Regular cardiac myocyte (primary cell): ENCODE data around the gene METRN. TPM values are rescaled to one million over a fixed set of nuclear protein-coding genes. Genes with fewer than 3 reads are reported as not detected.

ENCODE experiments used
- total RNA-seq: library from RNA; depleted of rRNA; stranded (reverse); fragments of >200 nt; gene quantifications from 2 replicates; pipeline ENCODE4 v1.2.3, GENCODE V29; 2014

METRN gene
- total RNA-seq = 54.3 and 76.4 TPM in 2 replicates

DNA sequence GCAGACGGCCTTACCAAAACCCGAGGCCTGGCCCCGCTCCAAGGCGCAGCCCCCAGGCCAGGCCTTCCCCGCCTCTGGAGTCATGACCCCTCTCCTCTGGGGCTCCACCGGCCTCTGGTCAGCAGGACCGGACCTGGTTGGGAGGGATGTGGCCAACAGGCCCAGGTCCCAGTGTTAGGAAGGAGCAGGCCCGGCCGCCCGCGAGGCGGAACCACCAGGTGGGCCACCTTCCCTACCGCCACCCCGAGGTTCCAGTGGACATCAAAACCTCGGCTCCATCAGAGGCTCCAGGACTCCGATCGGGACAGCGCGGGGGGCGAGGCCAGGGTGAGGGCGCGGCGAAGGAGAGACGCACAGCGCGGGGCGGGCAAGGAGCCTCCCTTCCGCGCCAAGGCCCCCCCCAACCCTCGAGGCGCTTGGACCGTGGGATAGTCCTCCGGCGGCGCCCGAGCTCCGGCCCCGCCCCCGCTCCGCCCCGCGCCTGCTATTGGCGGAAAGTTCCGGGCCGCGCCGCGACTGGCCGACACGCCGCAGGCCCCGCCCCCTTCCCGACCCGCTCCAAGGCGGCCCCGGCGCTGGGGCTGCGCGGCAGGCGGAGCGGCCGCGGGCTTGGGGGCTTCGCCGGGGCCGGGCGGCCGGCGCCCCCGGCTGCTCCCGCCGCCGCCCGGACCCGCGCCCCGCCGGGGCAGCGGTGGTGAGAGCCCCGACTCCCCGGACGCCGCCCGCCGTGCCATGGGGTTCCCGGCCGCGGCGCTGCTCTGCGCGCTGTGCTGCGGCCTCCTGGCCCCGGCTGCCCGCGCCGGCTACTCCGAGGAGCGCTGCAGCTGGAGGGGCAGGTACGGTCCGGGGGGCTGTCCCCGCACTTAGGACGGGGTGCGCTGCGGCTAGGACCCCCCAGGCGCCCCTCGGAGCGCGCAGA lies at the start of gene METRN:
TSS of gene METRN (plus strand) at position 561 of the 919 bp plus-strand sequence. CDS start at position 733, 172 bp downstream.

DNA sequence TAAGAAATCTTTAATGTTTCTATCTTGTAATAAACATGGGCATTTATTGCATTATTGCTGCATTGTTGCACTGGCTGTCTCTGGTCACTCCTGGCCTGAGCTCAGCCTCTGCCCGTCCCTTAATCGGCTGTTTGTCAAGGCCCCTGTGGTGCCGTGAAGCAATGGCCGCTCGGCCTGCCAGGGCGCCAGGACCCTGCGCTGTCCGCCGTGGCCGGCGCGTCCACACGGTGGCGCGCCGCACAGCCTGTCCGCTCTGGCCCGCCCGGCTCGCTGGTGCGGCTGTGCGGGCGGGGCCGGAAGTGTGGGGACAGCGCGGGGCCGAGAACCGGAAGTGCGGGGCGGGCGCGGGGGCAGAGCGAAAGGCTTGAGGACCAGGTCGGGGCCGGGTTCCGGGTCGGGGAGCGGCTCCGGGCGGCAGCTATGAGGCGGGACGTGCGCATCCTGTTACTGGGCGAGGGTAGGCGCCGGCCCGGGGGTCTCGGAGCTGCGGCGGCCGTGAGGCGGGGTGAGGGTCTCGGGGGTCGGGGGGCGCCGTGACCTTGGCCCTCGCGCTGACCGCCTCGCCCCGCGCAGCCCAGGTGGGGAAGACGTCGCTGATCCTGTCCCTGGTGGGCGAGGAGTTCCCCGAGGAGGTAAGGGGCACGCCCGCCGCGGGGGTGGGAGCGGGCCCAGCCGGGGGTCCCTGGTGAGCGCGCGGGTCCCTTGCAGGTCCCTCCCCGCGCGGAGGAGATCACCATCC lies 47.0 kb upstream of the METRN start, which contains the start of gene RHOT2:
TSS of gene RHOT2 (plus strand) at position 353 of the 739 bp plus-strand sequence. CDS start at position 421, 68 bp downstream.

GRCh38 chr16:674968-675883 lies 39.7 kb upstream of the METRN start, which contains the start of gene RHBDL1:
TSS of gene RHBDL1 (plus strand) at chr16:675671. CDS start at chr16:675791, 120 bp downstream.

GRCh38 chr16:679814-680624 lies 34.9 kb upstream of the METRN start, which contains the start of gene STUB1:
TSS of gene STUB1 (plus strand) at chr16:680410. CDS start at chr16:680526, 116 bp downstream.

DNA sequence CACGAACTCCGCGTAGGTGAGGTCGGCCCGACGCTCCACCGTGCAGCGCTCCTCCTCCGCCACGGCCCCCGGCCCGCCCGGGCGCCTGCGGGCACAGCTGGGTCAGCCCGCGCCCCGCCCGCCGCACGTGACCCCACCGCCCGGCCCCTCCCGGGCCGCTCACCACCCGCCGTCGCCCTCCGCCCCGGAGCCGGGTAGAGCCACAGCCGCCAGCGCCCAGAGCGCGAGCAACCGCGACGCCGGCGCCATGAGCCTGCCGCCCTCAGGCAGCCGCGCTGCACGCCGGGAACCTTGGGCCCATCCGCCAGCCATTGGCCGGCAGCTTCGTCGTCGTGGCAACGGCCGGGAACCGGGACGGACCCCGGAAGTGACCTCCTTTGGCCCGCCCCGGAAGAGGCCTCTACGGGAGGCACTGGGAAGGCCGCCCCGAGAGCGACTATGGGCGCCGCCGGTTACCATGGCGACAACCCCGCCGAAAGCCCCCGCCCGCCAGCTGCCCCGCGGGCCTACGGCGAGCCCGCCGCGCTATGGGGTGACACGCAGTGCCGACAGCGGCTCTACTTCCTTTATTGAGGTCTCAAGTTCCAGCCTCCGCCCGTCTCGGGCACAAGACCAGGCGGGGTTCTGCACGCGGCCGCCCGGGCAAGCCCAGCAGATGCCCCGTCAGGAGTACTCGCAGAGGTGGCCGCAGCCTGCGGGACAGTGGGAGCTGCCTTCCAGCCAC lies 30.7 kb upstream of the METRN start, which contains the start of gene JMJD8:
TSS of gene JMJD8 (minus strand) at position 264 of the 724 bp plus-strand sequence. CDS start at position 249, 15 bp downstream.

DNA sequence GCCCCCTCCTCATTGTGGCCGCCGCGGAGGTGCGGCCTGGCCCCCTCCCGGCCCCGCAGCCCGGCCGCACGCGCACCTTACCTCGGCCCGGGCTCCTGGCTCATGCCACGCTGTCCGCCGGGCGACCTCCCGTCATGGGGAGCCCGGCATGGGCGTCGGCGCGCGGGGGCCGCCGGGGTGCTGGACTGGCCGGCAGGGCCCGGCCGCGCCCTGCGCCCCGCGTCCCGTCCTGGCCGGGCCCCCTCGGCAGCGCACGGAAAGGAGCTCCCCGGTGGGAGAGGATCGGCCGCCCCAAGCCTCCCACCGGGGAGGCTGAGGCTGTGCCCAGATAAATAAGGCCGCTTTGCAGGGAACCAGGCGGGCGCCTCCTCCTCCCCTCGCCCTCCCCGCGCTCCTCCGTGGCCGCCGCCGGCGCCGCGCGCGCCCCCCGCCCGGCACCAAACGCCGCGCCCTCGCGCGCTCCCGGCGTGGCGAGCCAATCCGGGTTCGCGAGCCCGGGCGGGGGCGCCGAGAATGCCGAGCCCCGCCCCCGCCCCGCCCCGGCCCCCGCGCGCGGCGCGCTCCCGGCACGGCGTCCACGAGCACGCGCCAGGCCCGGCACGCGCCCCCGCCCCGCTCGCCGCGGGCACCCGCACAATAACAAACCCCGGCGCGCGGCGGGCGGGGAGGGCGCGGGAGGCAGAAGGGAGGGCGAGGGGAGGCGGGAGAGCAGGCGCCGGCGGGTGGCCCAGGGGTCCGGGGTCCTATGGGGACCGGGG lies 9.3 kb upstream of the METRN start, which contains the start of gene FBXL16:
TSS of gene FBXL16 (minus strand) at position 371 of the 758 bp plus-strand sequence. CDS start 8,396 bp downstream, outside the sequence.

GRCh38 chr16:720990-721764 lies 6.3 kb downstream of the METRN start, which contains the start of gene ANTKMT:
TSS of gene ANTKMT (plus strand) at chr16:721146. CDS start at chr16:721275, 129 bp downstream.

GRCh38 chr16:726438-727290 lies 11.7 kb downstream of the METRN start, which contains the start of the genes CCDC78 and HAGHL:
TSS of gene CCDC78 (minus strand) at chr16:726443. CDS start at chr16:726367, 76 bp downstream.
TSS of gene HAGHL (plus strand) at chr16:727106. CDS start at chr16:727510, 404 bp downstream.

GRCh38 chr16:740764-741505 lies 26.0 kb downstream of the METRN start, which contains the start of gene CIAO3:
TSS of gene CIAO3 (minus strand) at chr16:740997. CDS start at chr16:740985, 12 bp downstream.

DNA sequence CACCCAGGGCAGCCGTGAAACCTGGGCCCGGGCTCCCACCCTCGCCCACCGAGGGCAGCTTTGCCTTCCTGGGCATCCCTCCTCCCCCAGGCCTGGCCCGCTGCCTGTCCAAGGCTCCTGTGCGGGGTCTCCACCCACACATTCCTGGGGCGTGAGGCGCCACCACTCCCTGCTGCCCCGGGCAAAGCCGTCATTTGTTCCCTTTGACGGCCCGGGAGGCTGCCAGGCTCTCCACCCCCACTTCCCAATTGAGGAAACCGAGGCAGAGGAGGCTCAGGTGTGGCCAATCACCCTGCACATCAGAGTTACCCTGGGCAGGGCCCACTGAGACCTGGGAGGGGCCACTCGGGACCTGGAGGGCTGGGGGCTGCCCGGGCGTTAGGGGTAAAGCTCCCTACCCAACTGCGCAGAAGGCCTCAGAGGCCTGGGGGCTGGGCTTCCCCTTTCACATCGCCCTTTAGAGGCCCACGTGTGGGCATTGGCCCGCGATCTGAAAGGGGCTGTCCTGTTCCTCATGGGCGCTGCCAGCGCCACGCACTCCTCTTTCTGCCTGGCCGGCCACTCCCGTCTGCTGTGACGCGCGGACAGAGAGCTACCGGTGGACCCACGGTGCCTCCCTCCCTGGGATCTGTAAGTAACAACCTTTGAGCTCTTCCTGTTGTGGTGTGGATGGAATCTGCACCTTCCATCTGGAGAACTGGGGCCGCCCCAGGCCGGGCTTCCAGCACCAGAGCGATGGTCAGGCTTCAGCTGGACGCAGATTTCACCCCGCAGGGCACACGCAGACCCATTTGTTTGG lies 45.8 kb downstream of the METRN start, which contains the start of gene MSLN:
TSS of gene MSLN (plus strand) at position 190 of the 799 bp plus-strand sequence. CDS start 1,947 bp downstream, outside the sequence.

Other genes starting within 250 kb of the METRN start
- 24.0 and 37.2 TPM in 2 replicates for gene CAPN15, start 187.4 kb upstream of the METRN start, total RNA-seq
- gene PRR35, start 154.7 kb upstream of the METRN start, total RNA-seq = not detected in 2 replicates
- 1.5 and 3.4 TPM in 2 replicates for gene NHLRC4, start 148.1 kb upstream of the METRN start, total RNA-seq
- 17.8 and 19.0 TPM in 2 replicates for gene PIGQ, start 145.2 kb upstream of the METRN start, total RNA-seq
- gene RAB40C, start 125.1 kb upstream of the METRN start, total RNA-seq = 9.3 and 13.4 TPM in 2 replicates
- under 0.01 and 0.19 TPM in 2 replicates for gene WFIKKN1, start 84.1 kb upstream of the METRN start, total RNA-seq
- gene METTL26, start 78.8 kb upstream of the METRN start, total RNA-seq = 77.8 and 81.9 TPM in 2 replicates
- 21.7 and 22.8 TPM in 2 replicates for gene MCRIP2, start 73.3 kb upstream of the METRN start, total RNA-seq
- 11.0 and 11.3 TPM in 2 replicates for gene WDR90, start 65.8 kb upstream of the METRN start, total RNA-seq
- gene RHOT2, start 47.0 kb upstream of the METRN start, total RNA-seq = 29.9 and 38.2 TPM in 2 replicates
- gene RHBDL1, start 39.4 kb upstream of the METRN start, total RNA-seq = 0.77 and 3.1 TPM in 2 replicates
- 90.8 and 211 TPM in 2 replicates for gene STUB1, start 34.7 kb upstream of the METRN start, total RNA-seq
- gene JMJD8, start 30.8 kb upstream of the METRN start, total RNA-seq = 23.6 and 28.2 TPM in 2 replicates
- gene WDR24, start 24.7 kb upstream of the METRN start, total RNA-seq = 2.3 and 9.0 TPM in 2 replicates
- gene FBXL16, start 9.3 kb upstream of the METRN start, total RNA-seq = under 0.01 TPM in 2 replicates
- gene ANTKMT, start 6.0 kb downstream of the METRN start, total RNA-seq = 34.1 and 39.5 TPM in 2 replicates
- 1.3 and 2.0 TPM in 2 replicates for gene CCDC78, start 11.3 kb downstream of the METRN start, total RNA-seq
- gene HAGHL, start 12.0 kb downstream of the METRN start, total RNA-seq = 9.0 and 16.1 TPM in 2 replicates
- gene CIAO3, start 25.9 kb downstream of the METRN start, total RNA-seq = 24.7 and 31.9 TPM in 2 replicates
- gene MSLN, start 45.6 kb downstream of the METRN start, total RNA-seq = under 0.01 TPM in 1 of 2 replicates, not detected in the other
- 13.0 and 24.0 TPM in 2 replicates for gene RPUSD1, start 73.3 kb downstream of the METRN start, total RNA-seq
- 7.9 and 34.1 TPM in 2 replicates for gene CHTF18, start 73.5 kb downstream of the METRN start, total RNA-seq
- gene GNG13, start 85.6 kb downstream of the METRN start, total RNA-seq = not detected in 2 replicates